Measurements from ENCODE around the gene GABRP.
"Not testable (repeated sequence)": the region's sequence is repeated elsewhere in the genome, so short reads cannot be mapped to it uniquely, and the experiment has no call there.

GABRP gene, protein sequence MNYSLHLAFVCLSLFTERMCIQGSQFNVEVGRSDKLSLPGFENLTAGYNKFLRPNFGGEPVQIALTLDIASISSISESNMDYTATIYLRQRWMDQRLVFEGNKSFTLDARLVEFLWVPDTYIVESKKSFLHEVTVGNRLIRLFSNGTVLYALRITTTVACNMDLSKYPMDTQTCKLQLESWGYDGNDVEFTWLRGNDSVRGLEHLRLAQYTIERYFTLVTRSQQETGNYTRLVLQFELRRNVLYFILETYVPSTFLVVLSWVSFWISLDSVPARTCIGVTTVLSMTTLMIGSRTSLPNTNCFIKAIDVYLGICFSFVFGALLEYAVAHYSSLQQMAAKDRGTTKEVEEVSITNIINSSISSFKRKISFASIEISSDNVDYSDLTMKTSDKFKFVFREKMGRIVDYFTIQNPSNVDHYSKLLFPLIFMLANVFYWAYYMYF

DNA sequence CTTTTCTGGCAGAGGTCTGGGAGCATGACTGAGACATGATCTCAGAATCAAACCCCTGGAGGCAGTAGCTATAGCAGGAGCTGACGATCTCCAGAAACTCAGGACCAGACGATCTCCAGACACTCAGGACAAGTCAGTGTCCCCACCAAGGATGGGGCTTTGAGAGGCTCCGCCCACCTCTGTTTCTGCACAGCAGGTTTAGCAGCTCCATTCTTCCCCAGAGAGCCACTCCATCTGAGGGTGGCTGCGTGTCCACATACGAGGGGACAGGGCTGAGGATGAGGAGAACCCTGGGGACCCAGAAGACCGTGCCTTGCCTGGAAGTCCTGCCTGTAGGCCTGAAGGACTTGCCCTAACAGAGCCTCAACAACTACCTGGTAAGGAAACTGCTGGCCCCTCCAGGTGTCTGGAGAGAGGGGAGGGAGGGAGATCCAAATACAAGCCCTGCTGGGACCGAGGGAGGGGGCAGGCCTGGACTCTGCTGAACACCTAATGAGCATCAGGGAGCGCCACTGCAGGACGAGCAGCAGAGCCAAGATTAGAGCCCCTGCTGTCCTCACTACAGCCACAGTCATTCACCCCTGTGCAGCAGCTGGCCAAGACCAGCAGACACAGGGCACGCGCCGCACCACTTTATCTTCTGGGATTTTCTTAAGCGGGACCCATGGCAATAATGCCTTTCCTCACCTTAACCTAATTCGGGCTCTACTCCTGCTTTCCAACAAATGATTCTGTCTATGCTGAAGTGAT lies at the start of gene GABRP:
TSS of gene GABRP (plus strand) at position 228 of the 750 bp plus-strand sequence. CDS start 4,891 bp downstream, outside the sequence.
- DNase-seq (ENCODE audit: low read depth in 2 of 2), result no peak

DNA sequence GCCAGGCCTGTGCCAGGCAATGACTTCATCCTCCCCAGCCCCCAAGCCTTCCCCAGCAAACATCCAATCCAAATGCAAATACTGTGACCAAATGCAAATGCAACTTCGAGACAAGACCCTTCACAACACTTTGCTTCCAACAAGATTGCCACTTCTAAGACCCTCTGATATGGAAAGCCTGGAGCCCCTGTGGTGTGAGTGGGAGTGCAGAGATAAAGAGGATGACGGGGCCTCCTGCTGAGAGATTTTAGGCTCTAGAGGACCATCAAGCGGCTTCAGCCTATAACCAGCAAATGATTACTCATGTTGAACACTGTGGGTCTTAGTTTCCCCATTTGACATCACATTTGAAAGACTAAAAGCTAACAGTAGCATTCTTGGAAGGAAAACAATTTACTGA lies 46.6 kb upstream of the GABRP start:
- no peak for DNase-seq (ENCODE audit: low read depth in 2 of 2)

DNA sequence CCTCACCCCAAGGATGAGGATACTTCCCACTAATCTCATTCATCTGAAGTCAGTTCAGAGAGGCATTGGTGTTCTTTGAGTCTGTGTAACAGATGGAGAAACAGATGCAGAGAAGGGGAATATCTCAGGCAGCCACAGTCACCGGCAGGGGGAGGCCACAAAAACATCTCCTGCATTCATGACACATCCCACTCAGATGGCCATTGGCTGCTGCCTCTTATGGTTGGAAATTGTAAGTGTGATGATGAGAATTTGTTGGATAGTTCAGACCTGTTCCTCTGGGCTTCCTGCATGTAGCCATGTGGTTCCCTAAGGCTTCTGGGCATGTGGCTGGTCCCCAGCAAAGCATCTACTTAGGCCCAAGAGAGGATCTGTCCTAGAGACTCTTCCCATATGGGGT lies 45.9 kb upstream of the GABRP start:
- DNase-seq (ENCODE audit: low read depth in 2 of 2), result no peak

DNA sequence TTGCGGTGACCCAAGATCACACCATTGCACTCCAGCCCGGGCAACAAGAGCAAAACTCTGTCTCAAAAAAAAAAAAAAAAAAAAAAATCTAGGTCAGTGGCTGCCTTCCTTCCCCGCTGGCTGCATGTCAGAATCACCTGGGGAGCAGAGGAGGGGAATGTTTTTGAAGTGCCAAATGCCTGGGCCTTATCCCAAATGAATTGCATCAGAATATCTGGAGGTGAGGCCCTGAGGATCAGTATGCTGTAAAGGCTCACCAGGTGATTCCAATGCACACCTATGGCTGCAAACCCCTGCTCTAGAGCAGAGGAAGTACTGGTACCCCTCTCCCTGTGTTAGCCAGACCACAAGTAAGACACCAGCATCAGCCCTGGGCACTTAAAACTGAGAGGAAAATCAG lies 44.7 kb upstream of the GABRP start:
- DNase-seq (ENCODE audit: low read depth in 2 of 2), result no peak

- no peak for DNase-seq (ENCODE audit: low read depth in 2 of 2)
Measured at GRCh38 chr5:170739446-170739845, 44.1 kb upstream of the GABRP start.

- DNase-seq (ENCODE audit: low read depth in 2 of 2), result no peak
Measured at GRCh38 chr5:170740551-170741205, 42.8 kb upstream of the GABRP start.

GRCh38 chr5:170741801-170742200 lies 41.7 kb upstream of the GABRP start:
- DNase-seq (ENCODE audit: low read depth in 2 of 2), result no peak

DNA sequence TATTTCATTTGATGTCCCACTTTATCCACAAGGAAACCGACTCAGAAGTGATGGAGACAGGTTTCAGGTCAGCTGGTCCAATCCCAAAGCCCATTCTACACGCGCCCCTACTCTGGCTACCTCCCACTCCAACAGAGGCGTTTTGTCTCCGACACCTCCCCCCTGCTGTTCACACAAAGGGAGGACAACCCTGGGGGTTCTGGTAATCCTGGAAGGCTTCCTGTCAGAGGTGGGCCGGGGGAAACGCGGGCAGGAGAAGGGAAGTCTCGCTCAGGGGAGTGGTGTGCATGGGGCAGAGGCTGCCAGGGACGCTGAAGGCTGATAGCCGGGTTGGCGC lies 39.7 kb upstream of the GABRP start:
- no peak for DNase-seq (ENCODE audit: low read depth in 2 of 2)

GRCh38 chr5:170745481-170746071 lies 37.9 kb upstream of the GABRP start:
- DNase-seq (ENCODE audit: low read depth in 2 of 2), result no peak

DNA sequence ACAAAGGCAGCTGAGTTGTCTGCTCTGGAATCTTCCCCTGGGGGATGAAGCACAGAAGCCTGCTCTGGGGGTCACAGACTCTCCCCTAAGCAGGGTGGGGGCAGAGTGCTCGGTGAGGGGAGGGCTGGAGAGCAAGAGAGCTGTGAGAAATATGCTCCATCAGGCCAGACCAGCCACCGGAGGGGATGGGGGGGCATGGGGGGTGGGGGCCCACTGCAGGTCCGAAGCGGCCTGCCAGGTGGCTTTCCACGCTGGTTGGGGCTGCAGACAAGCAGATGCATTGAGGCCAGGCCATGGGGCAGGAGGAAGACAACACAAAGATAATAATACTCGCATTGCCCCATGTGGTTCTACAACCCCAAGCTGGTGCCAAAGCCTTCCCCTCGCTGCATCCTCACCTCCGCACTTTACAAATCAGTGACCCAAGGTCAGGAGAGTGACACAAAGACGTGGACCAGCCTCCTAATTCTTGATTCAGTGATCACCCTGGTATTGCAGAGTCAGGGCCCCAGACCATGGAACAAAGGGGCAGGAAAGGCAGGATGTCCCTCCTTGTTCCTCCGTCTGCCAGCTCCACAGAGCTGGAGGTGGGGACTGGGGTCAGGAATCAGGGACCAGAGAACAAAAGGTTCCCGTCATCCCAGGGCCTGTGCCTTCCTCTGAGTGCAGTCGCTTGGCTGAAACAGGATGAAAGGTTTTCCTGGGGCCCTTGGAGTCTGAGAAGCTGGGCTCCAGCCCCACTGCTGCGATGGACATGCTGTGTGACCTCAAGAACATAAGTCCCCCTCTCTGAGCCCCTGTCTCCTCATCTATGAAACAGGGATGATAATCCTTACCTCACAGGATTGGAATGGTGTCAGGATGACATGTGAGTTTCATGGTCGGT lies 37.2 kb upstream of the GABRP start:
- no peak for DNase-seq (ENCODE audit: low read depth in 2 of 2)

DNA sequence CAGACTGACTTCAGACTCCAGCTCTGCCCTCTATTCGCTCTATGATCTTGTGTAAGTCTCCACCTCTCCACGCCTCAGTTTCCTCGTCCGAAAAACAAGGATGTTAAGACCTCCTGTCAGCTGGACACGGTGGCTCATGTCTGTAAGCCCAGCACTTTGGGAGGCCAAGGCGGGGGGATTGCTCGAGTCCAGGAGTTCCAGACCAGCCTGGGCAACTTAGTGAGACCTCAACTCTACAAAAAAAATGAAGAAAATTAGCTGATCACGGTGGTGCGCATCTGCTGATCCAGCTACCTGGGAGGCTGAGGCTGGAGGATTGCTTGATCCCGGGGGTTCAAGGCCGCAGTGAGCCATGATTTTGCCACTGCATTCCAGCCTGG lies 36.6 kb upstream of the GABRP start:
- no peak for DNase-seq (ENCODE audit: low read depth in 2 of 2)

GRCh38 chr5:170747357-170747756 lies 36.2 kb upstream of the GABRP start:
- no peak for DNase-seq (ENCODE audit: low read depth in 2 of 2)

DNA sequence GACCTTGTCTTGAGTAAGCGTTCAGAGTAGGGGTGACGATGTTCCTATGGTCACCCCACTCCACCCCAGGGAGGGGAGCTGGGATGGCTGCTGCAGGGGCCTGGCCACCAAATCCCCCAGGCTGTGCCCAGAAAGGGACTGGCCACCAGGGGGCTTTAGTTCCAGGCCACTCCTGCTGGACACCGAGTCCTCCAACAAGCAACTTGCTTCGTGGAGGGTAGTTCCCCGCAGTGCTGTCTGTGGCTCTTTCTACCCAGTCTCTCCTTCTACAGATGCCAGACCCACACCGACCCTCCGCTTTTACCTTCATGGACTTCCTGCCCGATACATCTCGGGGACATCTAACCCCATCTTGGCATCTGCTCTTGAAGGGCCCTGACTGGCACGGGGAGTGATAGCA lies 35.7 kb upstream of the GABRP start:
- no peak for DNase-seq (ENCODE audit: low read depth in 2 of 2)

DNA sequence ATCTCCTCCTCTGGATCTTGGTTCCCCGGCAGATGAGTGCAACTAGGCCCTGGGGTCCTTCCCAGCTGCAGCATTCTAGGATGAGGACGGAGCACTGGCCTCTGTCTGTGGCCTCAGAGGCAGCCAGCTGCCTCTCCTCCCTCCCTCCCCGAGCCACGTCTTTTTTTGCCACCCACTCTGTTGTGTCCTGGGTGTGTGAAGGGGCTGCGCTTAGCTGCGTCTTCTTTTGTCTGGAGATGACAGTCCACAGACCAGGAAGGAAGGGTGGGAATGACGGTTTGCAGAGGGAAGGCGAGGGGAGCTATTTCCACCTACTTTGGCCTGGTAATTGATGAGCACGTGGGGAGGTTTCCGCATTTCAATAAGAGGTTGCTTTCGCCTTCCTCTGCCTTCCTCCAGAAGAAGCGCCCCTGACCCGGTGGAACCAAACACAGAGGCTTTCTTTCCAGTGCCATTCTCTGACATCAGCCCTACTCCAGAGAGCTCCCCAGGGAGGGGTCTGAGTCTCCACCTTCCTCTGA lies 34.5 kb upstream of the GABRP start:
- DNase-seq (ENCODE audit: low read depth in 2 of 2), result no peak

- DNase-seq (ENCODE audit: low read depth in 2 of 2), result no peak
Measured at GRCh38 chr5:170749911-170750431, 33.6 kb upstream of the GABRP start.

- no peak for DNase-seq (ENCODE audit: low read depth in 2 of 2)
Measured at GRCh38 chr5:170750791-170751190, 32.7 kb upstream of the GABRP start.

DNA sequence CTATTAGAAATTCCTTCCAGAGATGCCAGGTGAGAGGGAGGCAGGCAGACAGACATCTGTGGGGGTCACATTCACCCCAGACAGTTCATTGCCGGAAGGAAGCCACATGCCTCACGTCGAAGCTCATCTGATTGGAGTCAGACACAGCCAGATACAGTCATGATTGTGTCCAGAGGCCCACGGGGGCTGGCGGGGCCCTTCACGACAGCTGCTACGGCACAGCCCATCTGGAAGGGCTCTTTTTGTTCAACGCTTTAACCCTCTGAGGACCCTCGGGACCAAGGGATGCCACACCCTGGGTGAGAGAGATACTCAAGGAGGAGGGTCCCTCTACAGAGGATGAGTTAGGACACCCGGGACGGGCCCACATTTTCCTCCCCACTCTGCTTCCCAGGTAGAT lies 31.9 kb upstream of the GABRP start:
- no peak for DNase-seq (ENCODE audit: low read depth in 2 of 2)

DNA sequence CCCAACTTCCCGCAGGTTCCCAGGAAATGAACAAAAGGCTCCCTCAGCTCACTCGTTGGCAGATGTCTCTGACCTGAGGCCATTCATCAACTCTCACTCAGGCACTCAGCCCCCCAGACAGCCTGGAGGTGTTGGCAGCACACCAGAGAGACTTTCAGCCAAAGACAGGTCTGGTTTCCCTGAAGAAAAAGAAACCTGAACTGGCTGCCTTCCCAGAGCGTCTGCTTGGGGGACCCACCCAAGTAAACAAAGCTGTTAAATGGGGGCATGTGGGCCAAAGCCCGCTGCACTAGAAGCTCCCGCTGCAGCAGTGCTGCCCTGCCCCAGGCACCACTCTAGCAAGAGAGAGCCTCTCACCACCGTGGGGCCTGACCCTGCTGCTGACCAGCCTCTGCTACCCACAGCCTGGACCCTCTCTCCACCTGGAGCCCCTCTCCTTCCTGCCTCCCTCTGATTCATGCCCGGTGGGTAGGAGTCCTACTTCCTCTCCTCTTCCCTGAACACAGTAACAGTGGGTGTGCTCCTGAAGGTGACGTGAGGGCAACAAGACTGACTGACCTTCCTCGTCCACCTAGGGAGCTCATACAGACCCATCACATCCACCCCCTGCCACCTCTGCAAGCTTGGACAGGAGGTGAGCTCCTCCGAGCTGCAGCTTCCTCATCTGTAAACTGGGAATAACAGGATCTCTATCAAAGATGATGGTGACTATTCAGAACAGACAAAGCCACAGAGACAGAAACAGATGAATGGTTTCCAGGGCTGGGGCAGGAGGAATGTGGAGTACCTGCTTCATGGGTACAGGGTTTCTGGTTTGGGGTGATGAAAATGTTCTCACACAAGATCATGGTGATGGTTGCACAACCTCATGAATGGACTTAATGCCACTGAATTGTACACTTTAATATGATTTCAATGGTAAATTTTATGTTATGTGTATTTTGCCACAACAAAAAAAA lies 31.0 kb upstream of the GABRP start:
- no peak for DNase-seq (ENCODE audit: low read depth in 2 of 2)

DNA sequence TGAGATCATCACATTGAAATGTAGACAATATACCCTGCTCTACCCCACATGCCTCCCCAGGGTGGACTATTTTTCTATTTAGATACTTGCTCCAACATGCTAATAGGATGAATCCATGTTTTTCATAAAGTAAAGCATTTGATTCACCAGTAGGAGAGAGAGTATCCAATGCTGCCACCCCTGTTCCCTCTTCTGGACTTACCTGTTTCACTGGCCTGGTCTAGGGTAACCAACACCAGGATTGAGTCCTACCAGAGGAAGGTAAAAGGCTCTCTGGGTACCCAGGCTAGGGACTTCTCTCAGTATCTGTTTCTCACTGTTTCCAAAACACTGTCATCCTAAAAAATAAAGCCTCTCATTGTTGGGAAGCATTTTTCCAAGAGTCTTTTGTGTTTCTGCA lies 30.2 kb upstream of the GABRP start:
- no peak for DNase-seq (ENCODE audit: low read depth in 2 of 2)

GRCh38 chr5:170754508-170754907 lies 29.0 kb upstream of the GABRP start:
- DNase-seq (ENCODE audit: low read depth in 2 of 2), result not testable (repeated sequence)
